HFF-Myc (cell line): ENCODE data around the gene TMEM98.
"Not testable (repeated sequence)": the region's sequence is repeated elsewhere in the genome, so short reads cannot be mapped to it uniquely, and the experiment has no call there.

Source experiments
- DNase-seq: peaks from one replicate; pipeline ENCODE4 v3.0.0-alpha.2; 2011; ENCODE audit warnings: low read depth; ENCODE audit errors: extremely low read depth
- H3K4me3 ChIP-seq: replicated peaks from 2 replicates; pipeline ENCODE4 v1.5.1; 2011; ENCODE audit warnings: low read depth, mild to moderate bottlenecking, control low read depth, low read length
- CTCF ChIP-seq: IDR thresholded peaks from 2 replicates; pipeline ENCODE4 v1.5.1; 2012; ENCODE audit warnings: mild to moderate bottlenecking, low read depth, low read length, control low read depth; ENCODE audit errors: missing control alignments

The TMEM98 gene

GRCh38 chr17:32916134-32916533, 11.8 kb upstream of the TMEM98 start:
- TF ChIP-seq CTCF, result no peak
- DNase-seq, result no peak
- no peak overlapping the region for H3K4me3 ChIP-seq

DNA sequence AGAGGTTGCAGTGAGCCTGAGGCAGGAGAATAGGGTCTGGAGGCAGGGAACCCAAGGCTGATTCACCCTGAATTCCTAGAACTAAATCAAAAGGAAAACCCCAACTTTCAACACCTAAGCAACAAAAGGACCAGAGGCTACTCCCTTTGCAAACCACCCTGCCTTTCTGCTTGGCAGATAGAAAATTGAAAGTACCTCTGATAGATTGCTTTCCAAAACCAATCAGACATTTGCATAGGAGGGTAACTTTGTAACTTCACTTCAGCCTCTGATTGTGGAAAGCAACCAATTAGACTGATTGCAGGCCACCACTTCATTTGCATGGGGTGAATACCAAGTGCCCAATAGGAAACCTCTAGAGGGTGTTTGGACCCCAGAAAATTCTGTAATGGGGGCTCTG, 10.9 kb upstream of the TMEM98 start:
- no peak overlapping the region for H3K4me3 ChIP-seq
- DNase-seq, result no peak
- no peak for TF ChIP-seq CTCF

DNA sequence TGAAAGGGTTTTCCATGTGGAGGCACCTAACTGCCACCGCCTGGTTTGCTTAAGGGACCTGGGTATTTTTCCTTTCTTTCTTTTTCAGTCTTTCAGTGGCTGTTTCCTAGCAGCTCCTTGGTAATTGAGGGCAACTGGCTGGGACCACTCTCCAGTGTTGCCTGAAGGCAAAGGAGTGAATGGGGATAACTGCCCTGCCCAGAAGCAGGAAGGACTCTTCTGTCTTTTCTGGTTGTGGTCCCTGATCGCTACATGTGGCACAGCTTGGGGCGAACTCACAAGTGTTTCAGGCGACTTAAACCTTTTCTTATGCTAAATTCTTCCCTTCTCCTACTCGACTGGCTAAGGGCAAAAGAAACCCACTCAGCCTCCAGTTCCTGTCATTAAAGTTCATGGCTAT, 10.1 kb upstream of the TMEM98 start:
- no peak for TF ChIP-seq CTCF
- no peak overlapping the region for H3K4me3 ChIP-seq
- no peak for DNase-seq

- DNase-seq, H3K4me3 ChIP-seq: not testable (repeated sequence)
These were observed 8.1 kb upstream of the TMEM98 start for GRCh38 chr17:32919876-32920275.

DNA sequence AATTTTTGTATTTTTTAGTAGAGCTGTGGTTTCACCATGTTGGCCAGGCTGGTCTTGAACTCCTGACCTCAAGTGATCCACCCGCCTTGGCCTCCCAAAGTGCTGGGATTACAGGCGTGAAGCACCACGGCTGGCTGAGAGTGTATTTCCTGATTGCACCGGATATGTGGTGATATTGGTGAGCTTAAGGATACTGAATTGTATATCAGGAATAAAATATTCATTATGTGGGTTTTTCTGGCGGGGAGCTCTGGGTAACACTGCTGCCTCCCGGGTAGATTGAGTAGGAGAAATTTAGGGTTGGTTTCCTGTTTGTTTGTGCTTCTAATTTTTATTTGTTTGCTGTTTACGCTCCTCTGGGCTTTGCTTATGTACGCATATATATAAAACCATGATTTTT, 7.7 kb upstream of the TMEM98 start:
- TF ChIP-seq CTCF, result no peak
- H3K4me3 ChIP-seq, result no peak overlapping the region

GRCh38 chr17:32921017-32921416, 6.9 kb upstream of the TMEM98 start:
- DNase-seq, result no peak
- no peak overlapping the region for H3K4me3 ChIP-seq
- no peak for TF ChIP-seq CTCF

More for the DNA sequence above, 7.7 kb upstream of the TMEM98 start:
- DNase-seq, result no peak

- not testable (repeated sequence) for H3K4me3 ChIP-seq, DNase-seq
These were observed 4.0 kb upstream of the TMEM98 start for GRCh38 chr17:32923905-32924304.

GRCh38 chr17:32926183-32926582, 1.8 kb upstream of the TMEM98 start:
- H3K4me3 ChIP-seq, result no peak overlapping the region
- no peak for TF ChIP-seq CTCF
- DNase-seq, result no peak

DNA sequence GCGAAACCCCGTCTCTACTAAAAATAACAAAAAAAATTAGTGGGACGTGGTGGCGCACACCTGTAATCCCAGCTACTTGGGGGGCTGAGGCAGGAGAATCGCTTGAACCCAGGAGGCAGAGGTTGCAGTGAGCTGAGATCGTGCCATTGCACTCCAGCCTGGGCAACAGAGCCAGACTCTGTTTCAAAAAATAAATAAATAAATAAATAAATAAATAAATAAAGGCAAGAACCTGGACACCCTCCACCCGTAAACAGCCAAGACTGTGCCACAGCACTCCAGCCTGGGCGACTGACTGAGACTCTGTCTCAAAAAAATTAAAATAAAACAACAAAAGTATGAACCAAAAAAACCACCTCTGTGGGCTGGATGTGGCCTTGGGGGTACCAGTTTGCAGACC, 1.2 kb upstream of the TMEM98 start:
- H3K4me3 ChIP-seq, DNase-seq: not testable (repeated sequence)
